ENCODE measurements around the gene SEMA4B. TPM values are rescaled to one million over a fixed set of nuclear protein-coding genes. Genes with fewer than 3 reads are reported as not detected.
"Not testable (repeated sequence)": the region's sequence is repeated elsewhere in the genome, so short reads cannot be mapped to it uniquely, and the experiment has no call there.

Gene SEMA4B
- total and polyA plus RNA-seq, 2 donors from 2014 or later, result 28.7 to 190 TPM

DNA sequence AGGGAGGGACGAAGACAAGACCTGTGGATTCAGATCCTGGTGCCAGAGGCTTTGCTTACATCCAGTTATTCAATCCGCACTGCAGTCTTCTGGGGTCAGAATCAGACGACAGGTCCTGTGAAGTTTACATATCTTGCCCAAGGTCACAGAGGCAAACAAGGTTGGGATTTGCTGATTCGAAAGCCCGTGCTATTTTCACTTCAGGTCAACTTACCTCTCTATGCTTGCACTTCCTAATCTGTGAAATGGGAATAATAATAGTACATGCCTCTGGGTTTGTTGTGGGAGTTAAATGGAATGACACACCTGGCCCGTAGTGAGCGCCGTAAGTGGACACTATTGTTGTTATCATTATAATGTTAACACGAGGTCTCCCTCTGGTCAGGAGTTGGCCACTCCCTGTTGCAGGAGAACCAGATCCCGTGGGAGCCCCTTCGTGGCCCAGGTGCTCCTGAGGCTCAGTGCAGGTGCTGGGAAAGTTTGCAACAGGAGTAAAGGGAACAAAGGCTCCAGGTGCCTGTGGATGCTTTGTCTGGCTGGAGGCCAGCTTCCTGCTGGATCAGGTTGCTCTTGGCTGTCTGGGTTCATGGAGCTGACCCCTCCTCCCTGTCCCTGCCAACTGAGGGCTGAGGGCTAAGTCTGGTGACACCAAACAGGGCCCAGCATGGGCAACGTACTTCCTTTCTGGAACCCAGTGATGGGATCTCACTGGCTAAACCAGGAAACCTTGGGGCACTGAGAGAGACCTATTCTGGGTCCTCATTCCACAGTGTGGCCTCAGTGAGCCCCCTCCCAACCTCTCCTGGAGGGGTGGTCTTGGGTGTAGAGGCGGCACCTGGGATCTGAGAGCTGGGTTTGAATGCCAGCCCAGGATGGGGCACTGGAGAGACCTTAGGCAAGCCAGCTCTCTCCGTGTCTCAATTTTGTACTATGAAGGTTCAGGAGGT, 40.1 kb upstream of the SEMA4B start:
- intact Hi-C loops (cut with DNase I), result loop anchor here (5.0 kb wide), 1 partner anchor 66 kb away; no protein-coding TSS in a partner anchor
- Histone ChIP-seq H3K9ac (ENCODE audit: low read length in 3 of 3) (peak overlapping the region in 1 of 3 donors; percentile 42), H3K27ac (ENCODE audit: low read depth in 2 of 2, low read length in 2 of 2) (peak overlapping the region; percentile 30 to 51), H3K9me3 (ENCODE audit: control insufficient read depth in 2 of 3, insufficient read depth in 1 of 3, low read length in 3 of 3) (no peaks in the 10 kb centered on the region), H3K4me1 (ENCODE audit: control insufficient read depth in 2 of 3, insufficient read depth in 2 of 3, low read depth in 1 of 3, low read length in 3 of 3) (peaks cover 3 to 17% (median 13%) of the 10 kb centered on the region in 3 donors), H3K27me3 (ENCODE audit: control insufficient read depth, insufficient read depth, low read length) (no peaks in the 10 kb centered on the region), H3K36me3 (ENCODE audit: control insufficient read depth in 2 of 3, insufficient read depth in 3 of 3, low read length in 3 of 3) (no peaks in the 10 kb centered on the region), H3K4me3 (ENCODE audit: low read length in 3 of 3) (no peak overlapping the region)
- DNase-seq (peak; percentile 87 to 96 (median 89)), FAIRE-seq (no peak)
- TF ChIP-seq, protein P1, sequence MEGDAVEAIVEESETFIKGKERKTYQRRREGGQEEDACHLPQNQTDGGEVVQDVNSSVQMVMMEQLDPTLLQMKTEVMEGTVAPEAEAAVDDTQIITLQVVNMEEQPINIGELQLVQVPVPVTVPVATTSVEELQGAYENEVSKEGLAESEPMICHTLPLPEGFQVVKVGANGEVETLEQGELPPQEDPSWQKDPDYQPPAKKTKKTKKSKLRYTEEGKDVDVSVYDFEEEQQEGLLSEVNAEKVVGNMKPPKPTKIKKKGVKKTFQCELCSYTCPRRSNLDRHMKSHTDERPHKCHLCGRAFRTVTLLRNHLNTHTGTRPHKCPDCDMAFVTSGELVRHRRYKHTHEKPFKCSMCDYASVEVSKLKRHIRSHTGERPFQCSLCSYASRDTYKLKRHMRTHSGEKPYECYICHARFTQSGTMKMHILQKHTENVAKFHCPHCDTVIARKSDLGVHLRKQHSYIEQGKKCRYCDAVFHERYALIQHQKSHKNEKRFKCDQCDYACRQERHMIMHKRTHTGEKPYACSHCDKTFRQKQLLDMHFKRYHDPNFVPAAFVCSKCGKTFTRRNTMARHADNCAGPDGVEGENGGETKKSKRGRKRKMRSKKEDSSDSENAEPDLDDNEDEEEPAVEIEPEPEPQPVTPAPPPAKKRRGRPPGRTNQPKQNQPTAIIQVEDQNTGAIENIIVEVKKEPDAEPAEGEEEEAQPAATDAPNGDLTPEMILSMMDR (IDR thresholded peaks at IDR 0.05; ENCODE audit: borderline replicate concordance, extremely low read depth, insufficient read depth), result no peak

DNA sequence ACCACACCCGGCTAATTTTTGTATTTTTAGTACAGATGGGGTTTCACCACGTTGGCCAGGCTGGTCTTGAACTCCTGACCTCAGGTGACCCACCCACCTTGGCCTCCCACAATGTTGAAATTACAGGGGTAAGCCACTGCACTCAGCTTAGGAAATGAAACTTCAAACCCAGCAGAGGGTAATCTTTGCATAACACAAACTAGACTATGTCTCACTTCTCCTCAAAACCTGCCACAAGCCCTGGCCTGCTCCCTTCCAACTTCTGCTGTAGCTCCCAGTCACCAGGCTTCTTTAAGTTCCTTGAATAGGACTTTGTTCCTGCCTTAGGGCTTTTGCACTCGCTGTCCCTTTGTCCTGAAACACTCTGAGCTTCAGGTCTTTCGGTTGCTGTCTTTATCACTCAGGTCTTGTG, 39.2 kb upstream of the SEMA4B start:
- Histone ChIP-seq H3K4me1 (ENCODE audit: control insufficient read depth in 2 of 3, insufficient read depth in 2 of 3, low read depth in 1 of 3, low read length in 3 of 3) (peaks cover 3 to 18% (median 15%) of the 10 kb centered on the region in 3 donors), H3K9ac (ENCODE audit: low read length in 3 of 3) (no peak overlapping the region)
- no peak for FAIRE-seq

DNA sequence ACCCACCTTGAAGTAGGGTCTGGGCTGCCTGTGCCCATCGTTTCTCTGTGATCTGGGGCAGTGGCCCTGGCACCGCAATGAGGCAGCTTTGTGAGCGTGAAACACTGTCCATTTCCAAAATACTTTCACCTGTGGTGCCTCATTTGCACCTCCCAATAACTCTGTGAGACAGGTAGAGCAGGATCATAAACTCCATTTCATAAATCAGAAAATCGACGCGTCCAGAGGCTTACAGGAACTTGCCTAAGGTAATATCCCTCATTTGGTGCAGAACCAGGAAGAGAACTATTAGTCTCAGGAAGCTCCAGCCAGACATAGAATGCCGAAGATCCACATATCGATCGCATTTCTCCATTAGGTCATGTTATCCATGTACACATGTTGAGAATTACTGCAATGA, 38.2 kb upstream of the SEMA4B start:
- H3K9ac ChIP-seq (ENCODE audit: low read length in 3 of 3), result no peak overlapping the region
- peak overlapping the region in 1 of 2 donors; percentile 36 for H3K27ac ChIP-seq (ENCODE audit: low read depth in 2 of 2, low read length in 2 of 2)
- no peaks in the 10 kb centered on the region for H3K36me3 ChIP-seq (ENCODE audit: control insufficient read depth in 2 of 3, insufficient read depth in 3 of 3, low read length in 3 of 3)
- no peaks in the 10 kb centered on the region for H3K27me3 ChIP-seq (ENCODE audit: control insufficient read depth, insufficient read depth, low read length)
- H3K4me1 ChIP-seq (ENCODE audit: control insufficient read depth in 2 of 3, insufficient read depth in 2 of 3, low read depth in 1 of 3, low read length in 3 of 3), result peaks cover 3 to 18% (median 15%) of the 10 kb centered on the region in 3 donors
- FAIRE-seq (no peak), DNase-seq (no peak)
- H3K9me3 ChIP-seq (ENCODE audit: control insufficient read depth in 2 of 3, insufficient read depth in 1 of 3, low read length in 3 of 3), result no peaks in the 10 kb centered on the region
- TF ChIP-seq, protein P1 (IDR thresholded peaks at IDR 0.05; ENCODE audit: borderline replicate concordance, extremely low read depth, insufficient read depth), result no peak
- H3K4me3 ChIP-seq (ENCODE audit: low read length in 3 of 3), result no peak overlapping the region
- intact Hi-C loops (cut with DNase I), result loop anchor here (5.0 kb wide), 1 partner anchor 64 kb away; no protein-coding TSS in a partner anchor

More for the DNA sequence above, 39.2 kb upstream of the SEMA4B start:
- Histone ChIP-seq H3K27ac (ENCODE audit: low read depth in 2 of 2, low read length in 2 of 2) (no peak overlapping the region), H3K27me3 (ENCODE audit: control insufficient read depth, insufficient read depth, low read length) (no peaks in the 10 kb centered on the region), H3K36me3 (ENCODE audit: control insufficient read depth in 2 of 3, insufficient read depth in 3 of 3, low read length in 3 of 3) (no peaks in the 10 kb centered on the region), H3K9me3 (ENCODE audit: control insufficient read depth in 2 of 3, insufficient read depth in 1 of 3, low read length in 3 of 3) (no peaks in the 10 kb centered on the region), H3K4me3 (ENCODE audit: low read length in 3 of 3) (no peak overlapping the region)
- intact Hi-C loops (cut with DNase I), result loop anchor here (5.0 kb wide), 1 partner anchor 65 kb away; no protein-coding TSS in a partner anchor
- TF ChIP-seq, protein P1 (IDR thresholded peaks at IDR 0.05; ENCODE audit: borderline replicate concordance, extremely low read depth, insufficient read depth), result no peak
- peak in 1 of 5 donors; percentile 34 for DNase-seq

DNA sequence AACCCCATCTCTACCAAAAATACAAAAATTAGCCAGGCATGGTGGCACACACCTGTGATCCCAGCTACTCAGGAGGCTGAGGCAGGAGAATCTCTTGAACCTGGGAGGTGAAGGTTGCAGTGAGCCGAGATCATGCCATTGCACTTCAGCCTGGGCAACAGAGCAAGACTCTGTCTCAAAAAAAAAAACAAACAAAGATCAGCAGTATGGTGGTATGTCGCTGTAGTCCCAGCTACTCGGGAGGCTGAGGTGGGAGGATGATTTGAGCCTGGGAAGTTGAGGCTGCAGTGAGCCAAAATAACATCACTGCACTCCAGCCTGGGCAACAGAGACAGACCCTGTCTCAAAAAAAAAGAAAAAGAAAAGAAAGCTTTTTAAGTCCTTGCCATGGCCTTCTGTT, 36.9 kb upstream of the SEMA4B start:
- DNase-seq; H3K27ac ChIP-seq (ENCODE audit: low read depth in 2 of 2, low read length in 2 of 2); FAIRE-seq; H3K4me3 ChIP-seq (ENCODE audit: low read length in 3 of 3); H3K9me3 ChIP-seq (ENCODE audit: control insufficient read depth in 2 of 3, insufficient read depth in 1 of 3, low read length in 3 of 3); H3K27me3 ChIP-seq (ENCODE audit: control insufficient read depth, insufficient read depth, low read length); H3K9ac ChIP-seq (ENCODE audit: low read length in 3 of 3); H3K36me3 ChIP-seq (ENCODE audit: control insufficient read depth in 2 of 3, insufficient read depth in 3 of 3, low read length in 3 of 3): not testable (repeated sequence)
- H3K4me1 ChIP-seq (ENCODE audit: control insufficient read depth in 2 of 3, insufficient read depth in 2 of 3, low read depth in 1 of 3, low read length in 3 of 3), result peaks cover 0 to 12% (median 11%) of the 10 kb centered on the region in 3 donors
- intact Hi-C loops (cut with DNase I), result loop anchor here (5.0 kb wide), 1 partner anchor 63 kb away; no protein-coding TSS in a partner anchor
